C4-2B (cell line): ENCODE measurements around the gene PEF1.

Experiments
- ZFX ChIP-seq: fragments of 450-650 bp; IDR thresholded peaks from 2 replicates; pipeline ENCODE4 v1.6.1; 2017
- TF ChIP-seq, protein P1 (sequence below): fragments of 450-650 bp; conservative IDR thresholded peaks from 2 replicates; pipeline ENCODE4 v1.5.1; 2017; ENCODE audit warnings: mild to moderate bottlenecking

DNA sequence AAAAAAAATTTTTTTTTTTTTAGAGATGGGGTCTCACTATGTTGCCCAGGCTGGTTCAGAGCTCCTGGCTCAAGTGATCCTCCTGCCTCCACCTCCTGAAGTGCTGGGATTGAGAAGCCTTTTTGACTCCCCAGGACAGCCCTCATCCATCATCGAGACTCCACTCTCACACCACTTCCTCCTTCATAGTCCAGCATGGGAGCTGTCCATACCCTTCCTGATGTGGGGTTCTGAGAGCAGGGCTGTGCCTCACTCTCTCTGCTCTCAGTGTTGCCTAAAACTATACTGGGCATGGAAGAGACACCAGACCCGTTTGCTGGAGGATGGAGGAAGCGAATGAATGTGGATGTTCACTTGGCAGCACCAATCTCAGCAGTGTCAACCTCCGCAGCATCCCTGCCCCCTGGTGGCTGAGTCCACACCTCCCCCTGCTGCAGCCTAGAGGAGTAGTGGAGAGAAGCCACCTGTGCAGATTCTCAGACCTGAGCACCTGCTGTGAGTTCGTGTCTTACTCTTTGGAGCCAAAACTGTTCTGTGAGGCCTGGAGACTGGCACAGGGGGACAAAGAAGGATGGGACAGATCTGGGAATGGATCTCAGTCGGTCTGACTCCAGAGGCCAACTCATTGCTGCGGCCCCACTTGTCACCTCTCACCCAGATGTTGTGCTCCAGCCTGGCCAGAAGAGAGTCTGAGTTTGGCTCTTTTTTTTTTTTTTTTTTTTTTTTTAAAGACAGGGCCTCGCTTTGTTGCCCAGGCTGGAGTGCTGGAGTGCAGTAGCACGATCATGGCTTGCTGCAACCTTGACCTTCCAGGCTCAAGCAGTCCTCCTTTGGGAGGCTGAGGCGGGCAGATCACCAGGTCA, 50.7 kb downstream of the PEF1 start:
- TF ChIP-seq, protein P1, sequence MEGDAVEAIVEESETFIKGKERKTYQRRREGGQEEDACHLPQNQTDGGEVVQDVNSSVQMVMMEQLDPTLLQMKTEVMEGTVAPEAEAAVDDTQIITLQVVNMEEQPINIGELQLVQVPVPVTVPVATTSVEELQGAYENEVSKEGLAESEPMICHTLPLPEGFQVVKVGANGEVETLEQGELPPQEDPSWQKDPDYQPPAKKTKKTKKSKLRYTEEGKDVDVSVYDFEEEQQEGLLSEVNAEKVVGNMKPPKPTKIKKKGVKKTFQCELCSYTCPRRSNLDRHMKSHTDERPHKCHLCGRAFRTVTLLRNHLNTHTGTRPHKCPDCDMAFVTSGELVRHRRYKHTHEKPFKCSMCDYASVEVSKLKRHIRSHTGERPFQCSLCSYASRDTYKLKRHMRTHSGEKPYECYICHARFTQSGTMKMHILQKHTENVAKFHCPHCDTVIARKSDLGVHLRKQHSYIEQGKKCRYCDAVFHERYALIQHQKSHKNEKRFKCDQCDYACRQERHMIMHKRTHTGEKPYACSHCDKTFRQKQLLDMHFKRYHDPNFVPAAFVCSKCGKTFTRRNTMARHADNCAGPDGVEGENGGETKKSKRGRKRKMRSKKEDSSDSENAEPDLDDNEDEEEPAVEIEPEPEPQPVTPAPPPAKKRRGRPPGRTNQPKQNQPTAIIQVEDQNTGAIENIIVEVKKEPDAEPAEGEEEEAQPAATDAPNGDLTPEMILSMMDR, result peak; percentile 95
- TF ChIP-seq ZFX, result no peak
